CD14-positive monocyte (primary cell): ENCODE results near the gene POLR2C. TPM values are rescaled to one million over a fixed set of nuclear protein-coding genes. Genes with fewer than 3 reads are reported as not detected.

Source experiments
- DNase-seq, 3 donors: peaks; one replicate each; pipeline ENCODE4 v3.0.0-alpha.2; 2011 to 2022
- H2AFZ ChIP-seq: 2 replicates; pipeline ENCODE4 v1.6.0; 2012; ENCODE audit warnings: mild to moderate bottlenecking, low read depth, low read length, inconsistent platforms; ENCODE audit not compliant: insufficient read depth, poor library complexity, severe bottlenecking
- H3K27ac ChIP-seq, 2 donors: 1 replicate in 1 of 2; 2 replicates in 1 of 2; pipeline ENCODE4 v1.5.1; 2012 to 2013; ENCODE audit warnings: low read length in 2 of 2, control low read depth in 1 of 2, inconsistent platforms in 1 of 2, low read depth in 1 of 2, mild to moderate bottlenecking in 1 of 2
- H3K27me3 ChIP-seq, 2 donors: one replicate each; pipeline versions ENCODE4 v1.6.0 to v1.6.1; 2011 to 2013; ENCODE audit warnings: low read length in 2 of 2; ENCODE audit not compliant: control insufficient read depth in 2 of 2, insufficient read depth in 2 of 2
- H3K36me3 ChIP-seq, 2 donors: replicated peaks in 1 of 2; 1 replicate in 1 of 2; 2 replicates in 1 of 2; pipeline versions ENCODE4 v1.5.1 to v1.6.1; 2012 to 2013; ENCODE audit warnings: low read length in 2 of 2, control low read depth in 1 of 2, inconsistent platforms in 1 of 2, mild to moderate bottlenecking in 1 of 2; ENCODE audit not compliant: insufficient read depth in 2 of 2, control insufficient read depth in 1 of 2
- H3K4me1 ChIP-seq, 2 donors: 1 replicate in 1 of 2; 2 replicates in 1 of 2; pipeline versions ENCODE4 v1.5.1 to v1.6.1; 2012 to 2013; ENCODE audit warnings: low read length in 2 of 2, control low read depth in 1 of 2, inconsistent platforms in 1 of 2, mild to moderate bottlenecking in 1 of 2, moderate library complexity in 1 of 2; ENCODE audit not compliant: insufficient read depth in 2 of 2, control insufficient read depth in 1 of 2
- H3K4me2 ChIP-seq: replicated peaks from 2 replicates; pipeline ENCODE3; 2012; ENCODE audit warnings: low read length, moderate library complexity, mild to moderate bottlenecking; ENCODE audit not compliant: poor library complexity, severe bottlenecking; ENCODE audit errors: extremely low read depth
- H3K4me3 ChIP-seq, 3 experiments: fragments of 200-600 bp in 1 of 3; sonication (generic) in 1 of 3; replicated peaks in 1 of 3; 1 replicate in 2 of 3; 2 replicates in 1 of 3; pipeline ENCODE4 v1.5.1; 2011 to 2013; ENCODE audit warnings: low read length in 3 of 3, mild to moderate bottlenecking in 3 of 3, control low read depth in 2 of 3, low read depth in 2 of 3, inconsistent platforms in 1 of 3, moderate library complexity in 1 of 3
- H3K79me2 ChIP-seq: 2 replicates; pipeline ENCODE4 v1.6.0; 2012; ENCODE audit warnings: mild to moderate bottlenecking, control low read depth, inconsistent platforms, low read length, moderate library complexity; ENCODE audit not compliant: insufficient read depth
- H3K9ac ChIP-seq: 2 replicates; pipeline ENCODE4 v1.6.0; 2017; ENCODE audit warnings: low read length, mild to moderate bottlenecking; ENCODE audit not compliant: insufficient read depth, poor library complexity, severe bottlenecking
- H3K9me3 ChIP-seq, 2 donors: replicated peaks in 1 of 2; 1 replicate in 1 of 2; 2 replicates in 1 of 2; pipeline versions ENCODE4 v1.5.1 to v1.6.1; 2012 to 2013; ENCODE audit warnings: low read length in 2 of 2, control low read depth in 1 of 2; ENCODE audit not compliant: control insufficient read depth in 1 of 2, insufficient read depth in 1 of 2
- H4K20me1 ChIP-seq: 2 replicates; pipeline ENCODE4 v1.6.0; 2012; ENCODE audit warnings: mild to moderate bottlenecking, low read length, control low read depth, moderate library complexity; ENCODE audit not compliant: insufficient read depth
- H3K27ac Mint-ChIP-seq, 7 donors: one replicate each; pipeline ENCODE4 v1.8.0; 2020; ENCODE audit warnings: mild to moderate bottlenecking in 7 of 7, mixed read lengths in 7 of 7, moderate library complexity in 6 of 7, inconsistent platforms in 2 of 7
- H3K27me3 Mint-ChIP-seq, 3 donors: one replicate each; pipeline ENCODE4 v1.8.0; 2021 to 2022; ENCODE audit warnings: low read depth in 3 of 3, mild to moderate bottlenecking in 3 of 3, mixed read lengths in 3 of 3, moderate library complexity in 3 of 3, inconsistent platforms in 1 of 3
- H3K36me3 Mint-ChIP-seq, 2 donors: one replicate each; pipeline ENCODE4 v1.8.0; 2020; ENCODE audit warnings: mixed read lengths in 2 of 2, inconsistent platforms in 1 of 2, mild to moderate bottlenecking in 1 of 2
- H3K4me1 Mint-ChIP-seq: one replicate; pipeline ENCODE4 v1.8.0; 2020; ENCODE audit warnings: mild to moderate bottlenecking, mixed read lengths
- H3K4me3 Mint-ChIP-seq, 2 donors: one replicate each; pipeline ENCODE4 v1.8.0; 2020; ENCODE audit warnings: mild to moderate bottlenecking in 2 of 2, mixed read lengths in 2 of 2, moderate library complexity in 1 of 2
- H3K9me3 Mint-ChIP-seq, 7 donors: one replicate each; pipeline ENCODE4 v1.8.0; 2020 to 2022; ENCODE audit warnings: mixed read lengths in 7 of 7, mild to moderate bottlenecking in 6 of 7, moderate library complexity in 6 of 7, inconsistent platforms in 2 of 7
- WGBS: methylation state at CpG from one replicate; pipeline ENCODE4 v1.1.5; 2013; ENCODE audit warnings: missing lambda C conversion rate; ENCODE audit not compliant: insufficient coverage; 5-methylcytosine and 5-hydroxymethylcytosine counted together
- intact Hi-C, 2 donors: fragments of 100-400 bp; cut with micrococcal nuclease; formaldehyde crosslinking; loops; one replicate each; pipeline versions ENCODE4 v1.15.0 to v1.15.1; 2023
- polyA plus RNA-seq, 3 donors: library from polyadenylated mRNA; depleted of rRNA in 1 of 3; unstranded in 2 of 3; stranded (reverse) in 1 of 3; fragments of 300-500 nt in 2 of 3; fragments of >200 nt in 1 of 3; fragmentation: Illumina TruSeq in 2 of 3; gene quantifications; 1 replicate in 2 of 3; 2 replicates in 1 of 3; pipeline ENCODE4 v1.2.3, GENCODE V29; 2012 to 2021
- TF ChIP-seq, protein P1 (sequence below): fragments of 200-600 bp; IDR thresholded peaks from one replicate; pipeline ENCODE4 v1.8.0; 2022; ENCODE audit warnings: antibody characterized with exemption, mild to moderate bottlenecking

The POLR2C gene
- polyA plus RNA-seq, 3 donors: 22.6 to 51.3 (median 24.4) TPM

DNA sequence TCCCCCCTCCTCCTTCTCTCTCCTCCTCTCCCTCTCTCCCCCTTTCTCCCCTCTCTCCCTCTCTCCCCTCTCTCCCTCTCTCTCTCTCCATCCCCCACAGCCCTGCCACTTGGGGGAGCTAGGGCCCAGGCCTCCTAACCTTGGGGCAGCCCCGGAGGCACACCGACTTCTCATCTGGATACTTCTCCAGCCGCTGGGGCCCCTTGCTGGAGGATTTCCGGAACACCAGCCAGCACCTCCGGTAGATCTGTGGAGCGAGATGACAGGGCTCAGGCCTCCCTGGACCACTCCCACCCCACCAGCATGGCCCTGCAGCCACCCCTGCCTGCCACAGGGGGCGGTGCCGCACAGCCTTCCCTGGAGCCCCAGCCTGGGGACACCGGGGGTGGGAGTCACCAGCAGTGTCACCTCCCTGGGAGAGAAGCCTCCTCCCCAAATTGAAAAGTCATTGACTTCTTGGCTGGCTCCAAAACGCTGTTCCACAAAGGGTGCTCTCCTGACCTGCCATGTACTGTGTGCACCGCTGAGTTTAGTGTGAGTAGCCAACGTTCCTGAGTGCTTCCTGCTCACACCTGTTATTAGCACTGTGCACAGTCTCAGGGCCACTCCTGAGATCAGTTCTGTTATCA is 13.3 kb downstream of the POLR2C start:
- Histone ChIP-seq H3K4me1 (peaks cover 19 to 27% of the 10 kb centered on the region in 2 donors), H3K79me2 (no peaks in the 10 kb centered on the region), H3K9me3 (no peaks in the 10 kb centered on the region), H3K27me3 (peaks cover 0 to 13% of the 10 kb centered on the region in 2 donors), H2AFZ (peak overlapping the region; percentile 14), H3K4me2 (no peak overlapping the region), H3K9ac (no peak overlapping the region), H3K4me3 (no peak overlapping the region), H3K27ac (no peak overlapping the region), H3K36me3 (peaks cover 13 to 16% of the 10 kb centered on the region in 2 donors), H4K20me1 (no peaks in the 10 kb centered on the region)
- peak overlapping the region in 2 of 7 donors; percentile 30 to 54 for H3K27ac Mint-ChIP-seq
- H3K4me3 Mint-ChIP-seq: peak overlapping the region in 1 of 2 donors; percentile 4
- intact Hi-C loops: no loop called here
- peak; percentile 43 to 61 (median 44) for DNase-seq
- H3K27me3 Mint-ChIP-seq: peaks cover 18 to 36% (median 22%) of the 10 kb centered on the region in 3 donors
- H3K4me1 Mint-ChIP-seq: peaks cover 19% of the 10 kb centered on the region
- peaks cover 0 to 3% (median 2%) of the 10 kb centered on the region in 7 donors for H3K9me3 Mint-ChIP-seq
- TF ChIP-seq, protein P1, sequence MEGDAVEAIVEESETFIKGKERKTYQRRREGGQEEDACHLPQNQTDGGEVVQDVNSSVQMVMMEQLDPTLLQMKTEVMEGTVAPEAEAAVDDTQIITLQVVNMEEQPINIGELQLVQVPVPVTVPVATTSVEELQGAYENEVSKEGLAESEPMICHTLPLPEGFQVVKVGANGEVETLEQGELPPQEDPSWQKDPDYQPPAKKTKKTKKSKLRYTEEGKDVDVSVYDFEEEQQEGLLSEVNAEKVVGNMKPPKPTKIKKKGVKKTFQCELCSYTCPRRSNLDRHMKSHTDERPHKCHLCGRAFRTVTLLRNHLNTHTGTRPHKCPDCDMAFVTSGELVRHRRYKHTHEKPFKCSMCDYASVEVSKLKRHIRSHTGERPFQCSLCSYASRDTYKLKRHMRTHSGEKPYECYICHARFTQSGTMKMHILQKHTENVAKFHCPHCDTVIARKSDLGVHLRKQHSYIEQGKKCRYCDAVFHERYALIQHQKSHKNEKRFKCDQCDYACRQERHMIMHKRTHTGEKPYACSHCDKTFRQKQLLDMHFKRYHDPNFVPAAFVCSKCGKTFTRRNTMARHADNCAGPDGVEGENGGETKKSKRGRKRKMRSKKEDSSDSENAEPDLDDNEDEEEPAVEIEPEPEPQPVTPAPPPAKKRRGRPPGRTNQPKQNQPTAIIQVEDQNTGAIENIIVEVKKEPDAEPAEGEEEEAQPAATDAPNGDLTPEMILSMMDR: peak; percentile 83
- WGBS: 0% methylated on average over 8 of the region's 12 CpGs
- H3K36me3 Mint-ChIP-seq: peaks cover 17% of the 10 kb centered on the region in 2 donors

- DNase-seq: no peak
Observed at GRCh38 chr16:57476546-57477410, 14.3 kb downstream of the POLR2C start.

More at GRCh38 chr16:57476546-57477410, 14.3 kb downstream of the POLR2C start:
- Mint-ChIP-seq H3K36me3 (peaks cover 8 to 9% of the 10 kb centered on the region in 2 donors), H3K4me1 (peaks cover 19% of the 10 kb centered on the region), H3K27me3 (peaks cover 18 to 40% (median 24%) of the 10 kb centered on the region in 3 donors), H3K9me3 (peaks cover 0 to 3% (median 2%) of the 10 kb centered on the region in 7 donors), H3K4me3 (no peak overlapping the region), H3K27ac (no peak overlapping the region)
- H3K9ac ChIP-seq: no peak overlapping the region
- peaks cover 5 to 6% of the 10 kb centered on the region in 2 donors for H3K36me3 ChIP-seq
- H3K79me2 ChIP-seq: no peaks in the 10 kb centered on the region
- peaks cover 0 to 13% of the 10 kb centered on the region in 2 donors for H3K27me3 ChIP-seq
- H4K20me1 ChIP-seq: no peaks in the 10 kb centered on the region
- no peak overlapping the region for H3K4me3 ChIP-seq
- 93% methylated on average over 5 of the region's 6 CpGs for WGBS
- no peak overlapping the region for H2AFZ ChIP-seq
- H3K27ac ChIP-seq: no peak overlapping the region
- no peak overlapping the region for H3K4me2 ChIP-seq
- H3K9me3 ChIP-seq: no peaks in the 10 kb centered on the region
- intact Hi-C loops: no loop called here
- TF ChIP-seq, protein P1: no peak
- peaks cover 19 to 26% of the 10 kb centered on the region in 2 donors for H3K4me1 ChIP-seq
